ENCODE data around the gene SLIT3.

Gene SLIT3

GRCh38 chr5:168947212-168947868 lies 353.6 kb downstream of the SLIT3 start:
- peak in 1 of 2 donors; percentile 8 for DNase-seq

GRCh38 chr5:168946363-168946762 lies 354.6 kb downstream of the SLIT3 start:
- no peak for DNase-seq

- no peak for DNase-seq
Measured at GRCh38 chr5:168944004-168944403, 356.9 kb downstream of the SLIT3 start.

- no peak for DNase-seq
Measured at GRCh38 chr5:168943091-168943884, 357.7 kb downstream of the SLIT3 start.

- DNase-seq, result no peak
Measured at GRCh38 chr5:168941901-168942300, 359.0 kb downstream of the SLIT3 start.

GRCh38 chr5:168940712-168941111 lies 360.2 kb downstream of the SLIT3 start:
- DNase-seq, result no peak

- DNase-seq, result no peak
Measured at GRCh38 chr5:168939887-168940544, 360.9 kb downstream of the SLIT3 start.

- no peak for DNase-seq
Measured at GRCh38 chr5:168939156-168939800, 361.7 kb downstream of the SLIT3 start.

- DNase-seq, result no peak
Measured at GRCh38 chr5:168936511-168936910, 364.4 kb downstream of the SLIT3 start.

GRCh38 chr5:168935183-168935582 lies 365.8 kb downstream of the SLIT3 start:
- DNase-seq, result no peak

- DNase-seq, result no peak
Measured at GRCh38 chr5:168934169-168934568, 366.8 kb downstream of the SLIT3 start.

GRCh38 chr5:168932400-168933189 lies 368.3 kb downstream of the SLIT3 start:
- no peak for DNase-seq

GRCh38 chr5:168931638-168932345 lies 369.1 kb downstream of the SLIT3 start:
- no peak for DNase-seq

GRCh38 chr5:168929656-168930055 lies 371.3 kb downstream of the SLIT3 start:
- no peak for DNase-seq

- no peak for DNase-seq
Measured at GRCh38 chr5:168925160-168925559, 375.8 kb downstream of the SLIT3 start.

GRCh38 chr5:168921147-168921866 lies 379.6 kb downstream of the SLIT3 start:
- no peak for DNase-seq

GRCh38 chr5:168920019-168920810 lies 380.7 kb downstream of the SLIT3 start:
- DNase-seq, result no peak

- DNase-seq, result no peak
Measured at GRCh38 chr5:168917947-168918600, 382.9 kb downstream of the SLIT3 start.

GRCh38 chr5:168916852-168917251 lies 384.1 kb downstream of the SLIT3 start:
- no peak for DNase-seq

GRCh38 chr5:168916266-168916665 lies 384.7 kb downstream of the SLIT3 start:
- DNase-seq, result no peak

Measured in CD4-positive, alpha-beta T cell treated with Interleukin-1 beta for 1 hour (primary cell).